Measurements from ENCODE around the gene UBAP1. TPM values are rescaled to one million over a fixed set of nuclear protein-coding genes. Genes with fewer than 3 reads are reported as not detected.

UBAP1 gene
- total and polyA plus RNA-seq, 2 experiments from 2014 or later: 17.4 to 20.7 TPM

DNA sequence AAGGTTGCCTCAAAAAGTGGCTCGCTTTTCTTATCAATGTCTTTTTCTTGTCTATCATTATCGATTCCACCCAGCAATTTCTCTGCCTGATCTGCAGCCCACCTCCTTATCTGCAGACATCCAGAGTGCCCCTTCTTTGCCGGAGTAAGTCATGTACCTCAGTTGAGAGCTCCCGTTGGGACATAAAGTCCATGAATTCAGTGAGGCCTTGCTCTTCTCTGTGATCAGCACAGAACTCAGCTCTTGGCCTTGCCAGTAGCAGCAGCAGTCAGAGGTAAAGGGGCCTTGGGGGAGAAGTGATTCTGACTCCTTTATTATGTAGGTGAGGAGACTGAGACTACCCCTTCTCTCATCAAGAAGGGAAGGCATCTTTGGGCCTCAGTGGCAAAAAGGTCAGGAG is 27.4 kb upstream of the UBAP1 start (continued):
- TF ChIP-seq, protein P1, sequence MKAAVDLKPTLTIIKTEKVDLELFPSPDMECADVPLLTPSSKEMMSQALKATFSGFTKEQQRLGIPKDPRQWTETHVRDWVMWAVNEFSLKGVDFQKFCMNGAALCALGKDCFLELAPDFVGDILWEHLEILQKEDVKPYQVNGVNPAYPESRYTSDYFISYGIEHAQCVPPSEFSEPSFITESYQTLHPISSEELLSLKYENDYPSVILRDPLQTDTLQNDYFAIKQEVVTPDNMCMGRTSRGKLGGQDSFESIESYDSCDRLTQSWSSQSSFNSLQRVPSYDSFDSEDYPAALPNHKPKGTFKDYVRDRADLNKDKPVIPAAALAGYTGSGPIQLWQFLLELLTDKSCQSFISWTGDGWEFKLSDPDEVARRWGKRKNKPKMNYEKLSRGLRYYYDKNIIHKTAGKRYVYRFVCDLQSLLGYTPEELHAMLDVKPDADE (IDR thresholded peaks at IDR 0.05): no peak
- no peak for TF ChIP-seq EZH2phosphoT487 (IDR thresholded peaks at IDR 0.05; ENCODE audit: unreplicated experiment)
- TF ChIP-seq, protein P2, sequence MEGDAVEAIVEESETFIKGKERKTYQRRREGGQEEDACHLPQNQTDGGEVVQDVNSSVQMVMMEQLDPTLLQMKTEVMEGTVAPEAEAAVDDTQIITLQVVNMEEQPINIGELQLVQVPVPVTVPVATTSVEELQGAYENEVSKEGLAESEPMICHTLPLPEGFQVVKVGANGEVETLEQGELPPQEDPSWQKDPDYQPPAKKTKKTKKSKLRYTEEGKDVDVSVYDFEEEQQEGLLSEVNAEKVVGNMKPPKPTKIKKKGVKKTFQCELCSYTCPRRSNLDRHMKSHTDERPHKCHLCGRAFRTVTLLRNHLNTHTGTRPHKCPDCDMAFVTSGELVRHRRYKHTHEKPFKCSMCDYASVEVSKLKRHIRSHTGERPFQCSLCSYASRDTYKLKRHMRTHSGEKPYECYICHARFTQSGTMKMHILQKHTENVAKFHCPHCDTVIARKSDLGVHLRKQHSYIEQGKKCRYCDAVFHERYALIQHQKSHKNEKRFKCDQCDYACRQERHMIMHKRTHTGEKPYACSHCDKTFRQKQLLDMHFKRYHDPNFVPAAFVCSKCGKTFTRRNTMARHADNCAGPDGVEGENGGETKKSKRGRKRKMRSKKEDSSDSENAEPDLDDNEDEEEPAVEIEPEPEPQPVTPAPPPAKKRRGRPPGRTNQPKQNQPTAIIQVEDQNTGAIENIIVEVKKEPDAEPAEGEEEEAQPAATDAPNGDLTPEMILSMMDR (conservative IDR thresholded peaks at IDR 0.05; ENCODE audit: low read depth in 2 of 2): no peak
- no peak for TF ChIP-seq POLR2AphosphoS5 (IDR thresholded peaks at IDR 0.05; ENCODE audit: low read depth)
- no peak for TF ChIP-seq NANOG (IDR thresholded peaks at IDR 0.05; ENCODE audit: borderline replicate concordance)

DNA sequence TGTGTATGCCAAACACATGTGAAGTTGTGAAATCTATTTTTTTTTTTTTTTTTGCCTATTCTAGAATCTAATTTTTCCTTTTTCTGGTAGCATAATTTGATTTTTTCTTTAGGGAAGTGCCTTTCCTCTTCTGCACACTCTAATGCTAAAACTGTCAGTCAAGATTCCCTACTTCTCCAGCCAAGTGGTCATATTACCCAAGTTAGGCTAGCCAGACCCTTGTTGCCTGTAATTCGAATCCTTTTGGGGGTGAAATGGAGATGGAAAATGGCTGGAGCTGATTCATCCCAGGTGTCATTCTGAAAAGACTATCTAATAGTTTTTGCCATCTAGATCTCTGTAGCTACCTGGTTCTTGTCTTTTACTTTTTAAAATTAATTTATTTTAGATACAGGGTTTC is 24.8 kb upstream of the UBAP1 start:
- Histone ChIP-seq H3F3A (replicated peaks; ENCODE audit: low read depth) (no peaks in the 10 kb centered on the region), H3K36me3 (ENCODE audit: insufficient read depth) (no peaks in the 10 kb centered on the region), H3K79me2 (replicated peaks; ENCODE audit: insufficient read depth) (no peaks in the 10 kb centered on the region), H3K27ac (ENCODE audit: low read depth) (no peak overlapping the region), H3K27me3 (ENCODE audit: insufficient read depth) (no peaks in the 10 kb centered on the region), H4K20me1 (replicated peaks; ENCODE audit: insufficient read depth) (no peaks in the 10 kb centered on the region), H3K4me1 (ENCODE audit: insufficient read depth) (no peaks in the 10 kb centered on the region; the same call in 1 of the 2 replicates), H3K9me2 (ENCODE audit: insufficient read depth) (no peaks in the 10 kb centered on the region), H3K4me3 (no peak overlapping the region), H2AFZ (peak overlapping the region; percentile 56; the same call in 1 of the 2 replicates), H3K4me2 (no peak overlapping the region)
- Mint-ChIP-seq H3K9me3 (no peaks in the 10 kb centered on the region), H3K4me3 (no peak overlapping the region), H3K36me3 (ENCODE audit: low read depth) (no peaks in the 10 kb centered on the region), H3K4me1 (peaks cover 11% of the 10 kb centered on the region; the same call in 2 of the 3 replicates), H3K27me3 (ENCODE audit: insufficient read depth, low read depth, poor library complexity) (peaks cover 1% of the 10 kb centered on the region), H3K27ac (peak overlapping the region; percentile 51; the same call in 1 of the 2 replicates)
- ATAC-seq (no peak; the same call in 2 of the 3 replicates), DNase-seq (ENCODE audit: low spot score) (peak; percentile 28)
- TF ChIP-seq EZH2 (IDR thresholded peaks at IDR 0.05; ENCODE audit: low read depth, unreplicated experiment) (no peak), CREB1 (CRISPR knock-in tag; IDR thresholded peaks at IDR 0.05; ENCODE audit: low read depth) (no peak), NANOG (IDR thresholded peaks at IDR 0.05; ENCODE audit: borderline replicate concordance) (no peak), POLR2AphosphoS5 (IDR thresholded peaks at IDR 0.05; ENCODE audit: low read depth) (no peak), ZNF331 (CRISPR knock-in tag; IDR thresholded peaks at IDR 0.05; ENCODE audit: low read depth) (no peak), JUNB (IDR thresholded peaks at IDR 0.05; ENCODE audit: unreplicated experiment) (no peak)
- TF ChIP-seq, protein P3, sequence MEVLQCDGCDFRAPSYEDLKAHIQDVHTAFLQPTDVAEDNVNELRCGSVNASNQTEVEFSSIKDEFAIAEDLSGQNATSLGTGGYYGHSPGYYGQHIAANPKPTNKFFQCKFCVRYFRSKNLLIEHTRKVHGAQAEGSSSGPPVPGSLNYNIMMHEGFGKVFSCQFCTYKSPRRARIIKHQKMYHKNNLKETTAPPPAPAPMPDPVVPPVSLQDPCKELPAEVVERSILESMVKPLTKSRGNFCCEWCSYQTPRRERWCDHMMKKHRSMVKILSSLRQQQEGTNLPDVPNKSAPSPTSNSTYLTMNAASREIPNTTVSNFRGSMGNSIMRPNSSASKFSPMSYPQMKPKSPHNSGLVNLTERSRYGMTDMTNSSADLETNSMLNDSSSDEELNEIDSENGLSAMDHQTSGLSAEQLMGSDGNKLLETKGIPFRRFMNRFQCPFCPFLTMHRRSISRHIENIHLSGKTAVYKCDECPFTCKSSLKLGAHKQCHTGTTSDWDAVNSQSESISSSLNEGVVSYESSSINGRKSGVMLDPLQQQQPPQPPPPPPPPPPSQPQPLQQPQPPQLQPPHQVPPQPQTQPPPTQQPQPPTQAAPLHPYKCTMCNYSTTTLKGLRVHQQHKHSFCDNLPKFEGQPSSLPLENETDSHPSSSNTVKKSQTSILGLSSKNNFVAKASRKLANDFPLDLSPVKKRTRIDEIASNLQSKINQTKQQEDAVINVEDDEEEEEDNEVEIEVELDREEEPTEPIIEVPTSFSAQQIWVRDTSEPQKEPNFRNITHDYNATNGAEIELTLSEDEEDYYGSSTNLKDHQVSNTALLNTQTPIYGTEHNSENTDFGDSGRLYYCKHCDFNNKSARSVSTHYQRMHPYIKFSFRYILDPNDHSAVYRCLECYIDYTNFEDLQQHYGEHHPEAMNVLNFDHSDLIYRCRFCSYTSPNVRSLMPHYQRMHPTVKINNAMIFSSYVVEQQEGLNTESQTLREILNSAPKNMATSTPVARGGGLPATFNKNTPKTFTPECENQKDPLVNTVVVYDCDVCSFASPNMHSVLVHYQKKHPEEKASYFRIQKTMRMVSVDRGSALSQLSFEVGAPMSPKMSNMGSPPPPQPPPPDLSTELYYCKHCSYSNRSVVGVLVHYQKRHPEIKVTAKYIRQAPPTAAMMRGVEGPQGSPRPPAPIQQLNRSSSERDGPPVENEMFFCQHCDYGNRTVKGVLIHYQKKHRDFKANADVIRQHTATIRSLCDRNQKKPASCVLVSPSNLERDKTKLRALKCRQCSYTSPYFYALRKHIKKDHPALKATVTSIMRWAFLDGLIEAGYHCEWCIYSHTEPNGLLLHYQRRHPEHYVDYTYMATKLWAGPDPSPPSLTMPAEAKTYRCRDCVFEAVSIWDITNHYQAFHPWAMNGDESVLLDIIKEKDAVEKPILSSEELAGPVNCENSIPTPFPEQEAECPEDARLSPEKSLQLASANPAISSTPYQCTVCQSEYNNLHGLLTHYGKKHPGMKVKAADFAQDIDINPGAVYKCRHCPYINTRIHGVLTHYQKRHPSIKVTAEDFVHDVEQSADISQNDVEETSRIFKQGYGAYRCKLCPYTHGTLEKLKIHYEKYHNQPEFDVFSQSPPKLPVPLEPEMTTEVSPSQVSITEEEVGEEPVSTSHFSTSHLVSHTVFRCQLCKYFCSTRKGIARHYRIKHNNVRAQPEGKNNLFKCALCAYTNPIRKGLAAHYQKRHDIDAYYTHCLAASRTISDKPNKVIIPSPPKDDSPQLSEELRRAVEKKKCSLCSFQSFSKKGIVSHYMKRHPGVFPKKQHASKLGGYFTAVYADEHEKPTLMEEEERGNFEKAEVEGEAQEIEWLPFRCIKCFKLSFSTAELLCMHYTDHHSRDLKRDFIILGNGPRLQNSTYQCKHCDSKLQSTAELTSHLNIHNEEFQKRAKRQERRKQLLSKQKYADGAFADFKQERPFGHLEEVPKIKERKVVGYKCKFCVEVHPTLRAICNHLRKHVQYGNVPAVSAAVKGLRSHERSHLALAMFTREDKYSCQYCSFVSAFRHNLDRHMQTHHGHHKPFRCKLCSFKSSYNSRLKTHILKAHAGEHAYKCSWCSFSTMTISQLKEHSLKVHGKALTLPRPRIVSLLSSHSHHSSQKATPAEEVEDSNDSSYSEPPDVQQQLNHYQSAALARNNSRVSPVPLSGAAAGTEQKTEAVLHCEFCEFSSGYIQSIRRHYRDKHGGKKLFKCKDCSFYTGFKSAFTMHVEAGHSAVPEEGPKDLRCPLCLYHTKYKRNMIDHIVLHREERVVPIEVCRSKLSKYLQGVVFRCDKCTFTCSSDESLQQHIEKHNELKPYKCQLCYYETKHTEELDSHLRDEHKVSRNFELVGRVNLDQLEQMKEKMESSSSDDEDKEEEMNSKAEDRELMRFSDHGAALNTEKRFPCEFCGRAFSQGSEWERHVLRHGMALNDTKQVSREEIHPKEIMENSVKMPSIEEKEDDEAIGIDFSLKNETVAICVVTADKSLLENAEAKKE (CRISPR knock-in tag; IDR thresholded peaks at IDR 0.05): no peak
- TF ChIP-seq, protein P4, sequence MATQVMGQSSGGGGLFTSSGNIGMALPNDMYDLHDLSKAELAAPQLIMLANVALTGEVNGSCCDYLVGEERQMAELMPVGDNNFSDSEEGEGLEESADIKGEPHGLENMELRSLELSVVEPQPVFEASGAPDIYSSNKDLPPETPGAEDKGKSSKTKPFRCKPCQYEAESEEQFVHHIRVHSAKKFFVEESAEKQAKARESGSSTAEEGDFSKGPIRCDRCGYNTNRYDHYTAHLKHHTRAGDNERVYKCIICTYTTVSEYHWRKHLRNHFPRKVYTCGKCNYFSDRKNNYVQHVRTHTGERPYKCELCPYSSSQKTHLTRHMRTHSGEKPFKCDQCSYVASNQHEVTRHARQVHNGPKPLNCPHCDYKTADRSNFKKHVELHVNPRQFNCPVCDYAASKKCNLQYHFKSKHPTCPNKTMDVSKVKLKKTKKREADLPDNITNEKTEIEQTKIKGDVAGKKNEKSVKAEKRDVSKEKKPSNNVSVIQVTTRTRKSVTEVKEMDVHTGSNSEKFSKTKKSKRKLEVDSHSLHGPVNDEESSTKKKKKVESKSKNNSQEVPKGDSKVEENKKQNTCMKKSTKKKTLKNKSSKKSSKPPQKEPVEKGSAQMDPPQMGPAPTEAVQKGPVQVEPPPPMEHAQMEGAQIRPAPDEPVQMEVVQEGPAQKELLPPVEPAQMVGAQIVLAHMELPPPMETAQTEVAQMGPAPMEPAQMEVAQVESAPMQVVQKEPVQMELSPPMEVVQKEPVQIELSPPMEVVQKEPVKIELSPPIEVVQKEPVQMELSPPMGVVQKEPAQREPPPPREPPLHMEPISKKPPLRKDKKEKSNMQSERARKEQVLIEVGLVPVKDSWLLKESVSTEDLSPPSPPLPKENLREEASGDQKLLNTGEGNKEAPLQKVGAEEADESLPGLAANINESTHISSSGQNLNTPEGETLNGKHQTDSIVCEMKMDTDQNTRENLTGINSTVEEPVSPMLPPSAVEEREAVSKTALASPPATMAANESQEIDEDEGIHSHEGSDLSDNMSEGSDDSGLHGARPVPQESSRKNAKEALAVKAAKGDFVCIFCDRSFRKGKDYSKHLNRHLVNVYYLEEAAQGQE (IDR thresholded peaks at IDR 0.05; ENCODE audit: unreplicated experiment): no peak
- TF ChIP-seq, protein P1 (IDR thresholded peaks at IDR 0.05): no peak
